ENCODE measurements around the gene S1PR3.

The S1PR3 gene

GRCh38 chr9:89010056-89010455 lies 18.8 kb downstream of the S1PR3 start:
- no peak for DNase-seq

GRCh38 chr9:89010526-89011111 lies 19.4 kb downstream of the S1PR3 start:
- DNase-seq = no peak

- no peak for DNase-seq
Observed at GRCh38 chr9:89011683-89012082, 20.4 kb downstream of the S1PR3 start.

- no peak for DNase-seq
Observed at GRCh38 chr9:89012294-89013042, 21.2 kb downstream of the S1PR3 start.

GRCh38 chr9:89013660-89014059 lies 22.4 kb downstream of the S1PR3 start:
- DNase-seq = no peak

- DNase-seq = no peak
Observed at GRCh38 chr9:89014153-89014552, 22.9 kb downstream of the S1PR3 start.

GRCh38 chr9:89015336-89015735 lies 24.1 kb downstream of the S1PR3 start:
- DNase-seq = no peak

- DNase-seq = no peak
Observed at GRCh38 chr9:89020754-89021153, 29.5 kb downstream of the S1PR3 start.

- DNase-seq = no peak
Observed at GRCh38 chr9:89021154-89021803, 30.0 kb downstream of the S1PR3 start.

GRCh38 chr9:89022001-89022759 lies 30.9 kb downstream of the S1PR3 start:
- no peak for DNase-seq

- no peak for DNase-seq
Observed at GRCh38 chr9:89022902-89023301, 31.6 kb downstream of the S1PR3 start.

GRCh38 chr9:89023740-89024139 lies 32.5 kb downstream of the S1PR3 start:
- DNase-seq = no peak

- no peak for DNase-seq
Observed at GRCh38 chr9:89024727-89025126, 33.5 kb downstream of the S1PR3 start.

GRCh38 chr9:89025553-89025952 lies 34.3 kb downstream of the S1PR3 start:
- no peak for DNase-seq

GRCh38 chr9:89026876-89027275 lies 35.6 kb downstream of the S1PR3 start:
- no peak for DNase-seq

GRCh38 chr9:89029788-89030187 lies 38.5 kb downstream of the S1PR3 start:
- DNase-seq = no peak

- no peak for DNase-seq
Observed at GRCh38 chr9:89032173-89032572, 40.9 kb downstream of the S1PR3 start.

- no peak for DNase-seq
Observed at GRCh38 chr9:89032661-89033060, 41.4 kb downstream of the S1PR3 start.

- DNase-seq = no peak
Observed at GRCh38 chr9:89036383-89036782, 45.1 kb downstream of the S1PR3 start.

- DNase-seq = no peak
Observed at GRCh38 chr9:89036891-89037290, 45.6 kb downstream of the S1PR3 start.

GRCh38 chr9:89037346-89037745 lies 46.1 kb downstream of the S1PR3 start:
- DNase-seq = no peak

- DNase-seq = no peak
Observed at GRCh38 chr9:89037891-89038290, 46.6 kb downstream of the S1PR3 start.

GRCh38 chr9:89038382-89039103 lies 47.3 kb downstream of the S1PR3 start:
- no peak for DNase-seq

Data from NCI-H774 (cell line).